ENCODE measurements around the gene ITPR2.
A peak's percentile ranks its signal among the peaks of the same experiment; 100 is the strongest.
"Not testable (repeated sequence)": the region's sequence is repeated elsewhere in the genome, so short reads cannot be mapped to it uniquely, and the experiment has no call there.

ITPR2 gene

GRCh38 chr12:26730481-26731350, 102.3 kb downstream of the ITPR2 start:
- DNase-seq (ENCODE audit: low spot score), result no peak

- DNase-seq (ENCODE audit: low spot score), result not testable (repeated sequence)
Observed at GRCh38 chr12:26729137-26729671, 103.8 kb downstream of the ITPR2 start.

GRCh38 chr12:26728205-26729050, 104.6 kb downstream of the ITPR2 start:
- no peak for DNase-seq (ENCODE audit: low spot score)

GRCh38 chr12:26727482-26728204, 105.4 kb downstream of the ITPR2 start:
- no peak for DNase-seq (ENCODE audit: low spot score)

- no peak for DNase-seq (ENCODE audit: low spot score)
Observed at GRCh38 chr12:26726956-26727355, 106.0 kb downstream of the ITPR2 start.

- no peak for DNase-seq (ENCODE audit: low spot score)
Observed at GRCh38 chr12:26725276-26725916, 107.6 kb downstream of the ITPR2 start.

GRCh38 chr12:26724309-26724702, 108.7 kb downstream of the ITPR2 start:
- DNase-seq (ENCODE audit: low spot score), result no peak

GRCh38 chr12:26723379-26724308, 109.3 kb downstream of the ITPR2 start:
- no peak for DNase-seq (ENCODE audit: low spot score)

GRCh38 chr12:26721800-26722199, 111.2 kb downstream of the ITPR2 start:
- DNase-seq (ENCODE audit: low spot score), result no peak

GRCh38 chr12:26719852-26720251, 113.1 kb downstream of the ITPR2 start:
- DNase-seq (ENCODE audit: low spot score), result no peak

GRCh38 chr12:26717757-26718156, 115.2 kb downstream of the ITPR2 start:
- DNase-seq (ENCODE audit: low spot score), result no peak

- DNase-seq (ENCODE audit: low spot score), result no peak
Observed at GRCh38 chr12:26715232-26715631, 117.8 kb downstream of the ITPR2 start.

- no peak for DNase-seq (ENCODE audit: low spot score)
Observed at GRCh38 chr12:26713885-26714383, 119.1 kb downstream of the ITPR2 start.

GRCh38 chr12:26712892-26713291, 120.1 kb downstream of the ITPR2 start:
- no peak for DNase-seq (ENCODE audit: low spot score)

- DNase-seq (ENCODE audit: low spot score), result no peak
Observed at GRCh38 chr12:26711569-26711968, 121.4 kb downstream of the ITPR2 start.

GRCh38 chr12:26711072-26711471, 121.9 kb downstream of the ITPR2 start:
- no peak for DNase-seq (ENCODE audit: low spot score)

GRCh38 chr12:26705851-26706250, 127.1 kb downstream of the ITPR2 start:
- no peak for DNase-seq (ENCODE audit: low spot score)

- peak; percentile 9 for DNase-seq (ENCODE audit: low spot score)
Observed at GRCh38 chr12:26704684-26705460, 128.1 kb downstream of the ITPR2 start.

- DNase-seq (ENCODE audit: low spot score), result no peak
Observed at GRCh38 chr12:26704214-26704613, 128.8 kb downstream of the ITPR2 start.

All from putamen (tissue), 1 donor.